Left cardiac atrium (tissue), 4 donors: ENCODE data around the gene ZNF148. TPM values are rescaled to one million over a fixed set of nuclear protein-coding genes. Genes with fewer than 3 reads are reported as not detected.

ENCODE experiments used
- ATAC-seq, 2 donors: fragments of 200-7000 bp; cut with Tn5 transposase; one replicate each; pipeline ENCODE4 v1.9.1; 2020; ENCODE audit warnings: mild to moderate bottlenecking in 2 of 2, moderate library complexity in 2 of 2
- DNase-seq: peaks from one replicate; pipeline ENCODE4 v3.0.0-alpha.2; 2020
- intact Hi-C, 2 donors: fragments of 100-400 bp; cut with DNase I; formaldehyde crosslinking; loops; one replicate each; pipeline versions ENCODE4 v1.14.1 to v1.15.1; 2022 to 2023
- total RNA-seq, 2 donors: library from RNA; stranded (reverse); fragmentation: NEBNext Ultra II Directional; extraction: Animal tissue kit (Norgen Biotek cat#: 25700); gene quantifications; one replicate each; pipeline ENCODE4 v1.2.1, GENCODE V29; 2021
- donor health status: DM: no; HTN: yes; CAD: no.
- donor health status: DM: no; HTN: yes; CAD: no; lungs with severe emphysema.
- donor health status: DM: yes; HTN: yes; CAD: no.
- donor health status: Dilated cardiomyopathy.

The ZNF148 gene
- total RNA-seq, 2 donors from 2014 or later = 42.3 to 42.6 TPM

DNA sequence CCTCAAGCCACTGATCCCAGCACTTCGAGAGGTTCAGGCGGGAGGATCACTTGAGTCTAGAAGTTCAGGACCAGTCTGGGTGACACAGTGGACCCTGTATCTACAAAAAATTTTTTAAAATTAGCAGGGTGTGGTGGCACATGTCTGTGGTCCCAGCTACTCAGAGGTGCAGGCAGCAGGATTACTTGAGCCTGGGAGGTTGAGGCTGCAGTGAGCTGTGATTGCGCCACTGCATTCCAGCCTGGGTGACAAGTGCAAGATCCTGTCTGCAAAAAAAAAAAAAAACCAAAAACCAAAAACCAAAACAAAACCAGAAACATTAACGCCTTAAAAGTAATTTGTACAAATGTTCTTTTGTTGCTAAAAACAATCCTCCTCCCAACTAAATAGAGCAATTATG lies 134.6 kb downstream of the ZNF148 start:
- ATAC-seq (no peak), DNase-seq (no peak)
- intact Hi-C loops = no loop called here

GRCh38 chr3:125239266-125239665 lies 135.9 kb downstream of the ZNF148 start:
- intact Hi-C loops = no loop called here
- ATAC-seq = no peak

GRCh38 chr3:125238759-125239158 lies 136.4 kb downstream of the ZNF148 start:
- DNase-seq = no peak
- no peak for ATAC-seq
- intact Hi-C loops = no loop called here

More at GRCh38 chr3:125239266-125239665, 135.9 kb downstream of the ZNF148 start:
- DNase-seq = no peak

- intact Hi-C loops = no loop called here
- ATAC-seq (peak; percentile 21 to 63), DNase-seq (no peak)
These were observed 138.7 kb downstream of the ZNF148 start for GRCh38 chr3:125236331-125236903.

DNA sequence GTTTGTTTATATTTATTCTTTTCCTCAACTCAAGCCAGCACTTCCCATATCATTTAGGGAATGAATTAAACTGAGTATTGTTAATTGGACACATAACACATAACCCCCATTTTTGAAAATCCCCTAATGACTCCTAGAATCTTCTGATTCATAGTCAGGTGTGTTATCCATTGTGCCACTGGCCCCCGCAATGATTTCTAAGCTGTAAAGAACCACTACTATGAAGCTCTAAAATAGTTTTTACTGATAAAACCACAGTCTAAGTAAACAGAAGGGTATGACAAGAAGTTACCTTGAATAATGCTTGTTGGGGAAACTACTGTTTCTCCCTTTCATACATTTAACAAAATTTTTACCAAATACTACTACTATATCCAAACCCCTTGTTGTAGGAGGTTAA lies 140.3 kb downstream of the ZNF148 start:
- DNase-seq = no peak
- ATAC-seq = no peak
- intact Hi-C loops = no loop called here

GRCh38 chr3:125232401-125232800 lies 142.7 kb downstream of the ZNF148 start:
- no peak for DNase-seq
- ATAC-seq = no peak
- intact Hi-C loops = no loop called here

- ATAC-seq (peak in 1 of 2 donors; percentile 80), DNase-seq (no peak)
These were observed 143.2 kb downstream of the ZNF148 start for GRCh38 chr3:125231895-125232294.

DNA sequence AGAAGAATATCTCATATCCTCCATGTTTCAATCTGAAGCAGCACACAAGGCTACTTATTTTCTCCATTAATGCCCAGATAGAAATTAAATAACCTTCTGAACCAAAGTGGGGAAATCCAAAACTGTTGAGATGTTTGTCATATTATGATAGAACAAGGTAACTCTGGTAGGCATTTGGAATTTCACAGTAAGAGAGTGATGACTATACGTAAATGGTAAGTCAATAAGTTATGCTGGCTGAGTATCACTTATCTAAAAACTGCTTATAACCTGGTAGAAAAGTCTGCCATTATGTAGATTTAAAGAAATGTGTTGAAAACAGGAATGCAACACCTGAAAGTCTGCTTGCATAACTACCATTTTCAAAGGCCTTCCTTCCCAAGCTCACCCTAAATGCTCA lies 145.4 kb downstream of the ZNF148 start:
- intact Hi-C loops = no loop called here
- ATAC-seq (no peak), DNase-seq (no peak)

More at GRCh38 chr3:125231895-125232294, 143.2 kb downstream of the ZNF148 start:
- intact Hi-C loops = no loop called here

GRCh38 chr3:125229168-125229567 lies 146.0 kb downstream of the ZNF148 start:
- intact Hi-C loops = no loop called here
- DNase-seq (no peak), ATAC-seq (no peak)

DNA sequence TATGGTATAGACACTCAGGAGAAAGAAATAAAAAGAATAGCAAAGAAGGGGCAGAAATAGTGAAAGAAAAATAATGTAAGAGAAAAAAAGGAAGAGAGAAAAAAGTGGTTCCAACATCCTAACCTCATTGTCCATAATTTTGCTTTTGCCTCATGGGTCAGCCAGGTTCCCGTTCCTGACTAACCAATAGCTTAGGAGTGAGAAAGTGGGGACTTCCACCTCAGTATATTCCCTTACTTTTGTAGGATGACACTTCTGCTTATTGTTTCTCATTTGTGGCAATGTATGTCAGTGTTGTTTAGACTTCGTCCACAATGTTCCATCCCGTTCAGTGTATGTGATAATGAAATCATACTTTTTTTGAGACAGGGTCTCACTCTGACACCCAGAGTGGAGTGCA lies 153.3 kb downstream of the ZNF148 start:
- ATAC-seq (no peak), DNase-seq (no peak)
- intact Hi-C loops = no loop called here

GRCh38 chr3:125220727-125221429 lies 154.2 kb downstream of the ZNF148 start:
- intact Hi-C loops = no loop called here
- DNase-seq (no peak), ATAC-seq (peak in 1 of 2 donors; percentile 14)

- no peak for DNase-seq
- ATAC-seq = no peak
- intact Hi-C loops = no loop called here
These were observed 154.9 kb downstream of the ZNF148 start for GRCh38 chr3:125220183-125220582.

DNA sequence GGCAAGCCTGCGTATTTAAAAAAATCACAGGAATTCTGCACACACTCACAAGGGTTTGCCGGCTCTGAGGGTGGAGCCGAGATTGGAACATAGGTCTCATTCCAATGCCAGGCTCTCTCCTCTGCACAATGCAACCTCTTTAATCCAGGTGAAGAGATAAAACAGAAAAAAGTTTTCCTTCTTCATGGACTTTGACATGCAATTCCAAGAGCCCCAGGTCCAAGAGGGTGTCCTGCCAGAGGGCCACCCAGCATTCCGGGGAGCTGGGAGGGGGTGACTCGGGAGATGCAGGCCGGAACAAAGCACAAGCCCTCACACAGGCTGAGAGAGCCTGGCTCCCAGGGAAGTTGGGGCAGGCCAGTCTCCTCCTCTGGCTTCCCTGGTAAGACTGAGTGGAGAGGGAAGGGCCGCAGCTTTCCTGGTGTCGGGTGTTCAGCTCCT lies 155.8 kb downstream of the ZNF148 start:
- intact Hi-C loops = no loop called here
- DNase-seq = no peak
- ATAC-seq = no peak

DNA sequence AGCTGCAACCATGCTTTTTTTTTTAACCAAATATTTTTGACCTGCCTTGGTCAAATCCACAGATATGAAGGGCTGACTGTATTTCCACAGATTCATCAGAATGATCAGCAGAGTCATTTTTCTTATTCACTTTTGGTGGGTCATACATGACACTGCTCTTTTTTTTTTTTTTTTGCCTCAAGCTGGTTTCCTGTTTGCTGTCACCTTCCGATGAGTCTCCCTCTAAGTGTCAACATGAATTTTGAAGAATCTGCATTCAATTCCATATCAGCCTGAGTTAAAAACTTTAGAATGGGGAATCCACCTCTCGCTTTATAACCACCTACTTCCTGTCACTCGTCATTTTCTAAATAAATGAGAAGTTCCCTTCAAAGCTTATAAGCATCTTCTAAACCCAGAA lies 160.4 kb downstream of the ZNF148 start:
- DNase-seq (no peak), ATAC-seq (no peak)
- intact Hi-C loops = no loop called here

GRCh38 chr3:125213946-125214542 lies 161.1 kb downstream of the ZNF148 start:
- no peak for DNase-seq
- intact Hi-C loops = no loop called here

GRCh38 chr3:125213364-125213755 lies 161.8 kb downstream of the ZNF148 start:
- no peak for DNase-seq
- no peak for ATAC-seq
- intact Hi-C loops = no loop called here

More at GRCh38 chr3:125213946-125214542, 161.1 kb downstream of the ZNF148 start:
- no peak for ATAC-seq

- intact Hi-C loops = no loop called here
- peak; percentile 66 to 74 for ATAC-seq
- no peak for DNase-seq
These were observed 162.4 kb downstream of the ZNF148 start, which contains the start of gene SLC12A8 for GRCh38 chr3:125212509-125213363. Gene SLC12A8 (minus strand): TSS chr3:125212748. CDS start chr3:125211349, 1,399 bp downstream.

DNA sequence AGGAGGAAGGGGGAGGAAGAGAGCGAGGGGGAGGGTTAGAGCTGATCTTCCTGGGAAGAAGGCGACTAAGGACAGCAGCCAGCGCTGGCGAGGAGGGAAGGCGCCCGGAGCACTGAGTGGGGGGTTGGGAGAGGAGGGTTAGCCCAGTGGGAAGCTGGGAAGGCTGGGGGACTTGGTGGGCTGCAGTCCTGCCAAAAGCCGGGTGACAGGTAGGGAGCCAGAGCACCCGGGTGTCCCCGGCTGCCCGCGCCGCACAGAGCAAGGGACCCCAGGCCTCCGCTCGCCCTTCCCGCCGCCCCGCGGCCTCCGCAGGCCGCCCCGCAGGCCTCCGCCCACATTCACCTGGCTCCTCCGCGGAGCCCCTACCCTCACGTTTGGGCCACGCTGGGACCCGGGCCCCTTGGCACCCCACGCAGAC lies 163.0 kb downstream of the ZNF148 start:
- intact Hi-C loops = no loop called here
- ATAC-seq = peak; percentile 58 to 70
- no peak for DNase-seq

GRCh38 chr3:125211523-125212090 lies 163.5 kb downstream of the ZNF148 start:
- DNase-seq (no peak), ATAC-seq (peak in 1 of 2 donors; percentile 12)
- intact Hi-C loops = no loop called here
